B cell (primary cell): ENCODE data around the gene ELMO3. TPM values are rescaled to one million over a fixed set of nuclear protein-coding genes. Genes with fewer than 3 reads are reported as not detected.
A peak's percentile ranks its signal among the peaks of the same experiment; 100 is the strongest.

ENCODE experiments used
- ATAC-seq: fragments of 200-7000 bp; cut with Tn5 transposase; one replicate; pipeline ENCODE4 v1.10.0; 2021; ENCODE audit warnings: low read depth, mild to moderate bottlenecking, moderate number of reproducible peaks, moderate library complexity
- CTCF ChIA-PET: fragments of 350-600 bp; sonication (Branson Sonifier 250); formaldehyde crosslinking; loops from one replicate; lab custom pipeline; 2021; ENCODE audit warnings: antibody characterized with exemption, inconsistent platforms; lab: Charles Lee
- POLR2A ChIA-PET: fragments of 350-600 bp; sonication (Branson Sonifier 250); formaldehyde crosslinking; loops from one replicate; lab custom pipeline; 2021; ENCODE audit warnings: antibody characterized with exemption; lab: Charles Lee
- DNase-seq: peaks from one replicate; pipeline ENCODE4 v3.0.0; 2013
- H2AFZ ChIP-seq: 2 replicates; pipeline ENCODE4 v1.6.1; 2012; ENCODE audit warnings: mild to moderate bottlenecking, low read depth, low read length; ENCODE audit not compliant: insufficient read depth, poor library complexity, severe bottlenecking
- H3K27ac ChIP-seq, 2 donors: 1 replicate in 1 of 2; 2 replicates in 1 of 2; pipeline ENCODE4 v1.5.1; 2012 to 2013; ENCODE audit warnings: low read length in 2 of 2, mild to moderate bottlenecking in 2 of 2, moderate library complexity in 1 of 2
- H3K27me3 ChIP-seq, 4 experiments: fragments of 200-600 bp in 1 of 4; sonication (generic) in 1 of 4; replicated peaks in 1 of 4; 1 replicate in 2 of 4; 2 replicates in 2 of 4; pipeline versions ENCODE4 v1.6.1 to v1.7.0; 2013 to 2016; ENCODE audit warnings: low read length in 3 of 4, mild to moderate bottlenecking in 2 of 4, mixed read lengths in 1 of 4, moderate library complexity in 1 of 4; ENCODE audit not compliant: insufficient read depth in 4 of 4, control insufficient read depth in 3 of 4; ENCODE audit errors: control extremely low read depth in 1 of 4
- H3K36me3 ChIP-seq, 2 experiments: replicated peaks in 1 of 2; 1 replicate in 1 of 2; 2 replicates in 1 of 2; pipeline versions ENCODE4 v1.6.1 to v1.7.1; 2013; ENCODE audit warnings: low read length in 1 of 2; ENCODE audit not compliant: insufficient read depth in 2 of 2, control insufficient read depth in 1 of 2; ENCODE audit errors: control extremely low read depth in 1 of 2, extremely low read depth in 1 of 2
- H3K4me1 ChIP-seq, 2 donors: fragments of 200-600 bp in 1 of 2; sonication (generic) in 1 of 2; 1 replicate in 1 of 2; 2 replicates in 1 of 2; pipeline versions ENCODE4 v1.5.1 to v1.6.1; 2013 to 2017; ENCODE audit warnings: low read length in 2 of 2; ENCODE audit not compliant: control insufficient read depth in 2 of 2, insufficient read depth in 2 of 2
- H3K4me2 ChIP-seq: replicated peaks from 2 replicates; pipeline ENCODE3; 2012; ENCODE audit warnings: mild to moderate bottlenecking, low read depth, low read length; ENCODE audit not compliant: poor library complexity, severe bottlenecking
- H3K4me3 ChIP-seq, 5 experiments: fragments of 200-600 bp in 1 of 5; sonication (generic) in 1 of 5; 1 replicate in 3 of 5; 2 replicates in 2 of 5; pipeline versions ENCODE4 v1.5.1 to v1.7.0; 2011 to 2016; ENCODE audit warnings: low read length in 4 of 5, mild to moderate bottlenecking in 4 of 5, low read depth in 2 of 5, control low read depth in 1 of 5, moderate library complexity in 1 of 5; ENCODE audit not compliant: insufficient read depth in 1 of 5; ENCODE audit errors: control extremely low read depth in 1 of 5, extremely low read depth in 1 of 5
- H3K79me2 ChIP-seq: fragments of 200-600 bp; sonication (generic); one replicate; pipeline ENCODE4 v1.6.0; 2016; ENCODE audit warnings: low read length; ENCODE audit not compliant: control insufficient read depth, insufficient read depth
- H3K9ac ChIP-seq: fragments of 200-600 bp; sonication (generic); 2 replicates; pipeline ENCODE4 v1.6.1; 2017; ENCODE audit warnings: mild to moderate bottlenecking, low read length, moderate library complexity
- H3K9me3 ChIP-seq, 3 donors: one replicate each; pipeline versions ENCODE4 v1.6.1 to v1.7.1; 2013; ENCODE audit warnings: low read length in 2 of 3; ENCODE audit not compliant: control insufficient read depth in 2 of 3, insufficient read depth in 1 of 3; ENCODE audit errors: control extremely low read depth in 1 of 3
- H4K20me1 ChIP-seq: 2 replicates; pipeline ENCODE4 v1.6.0; 2012; ENCODE audit warnings: mild to moderate bottlenecking, low read length; ENCODE audit not compliant: insufficient read depth, control insufficient read depth, poor library complexity, severe bottlenecking
- H3K27ac Mint-ChIP-seq: one replicate; pipeline ENCODE4 v1.8.0; 2021; ENCODE audit warnings: mixed read lengths
- H3K27me3 Mint-ChIP-seq: one replicate; pipeline ENCODE4 v1.8.0; 2021; ENCODE audit warnings: mixed read lengths
- H3K4me1 Mint-ChIP-seq: one replicate; pipeline ENCODE4 v1.8.0; 2021; ENCODE audit warnings: mixed read lengths
- H3K4me3 Mint-ChIP-seq: one replicate; pipeline ENCODE4 v1.8.0; 2021; ENCODE audit warnings: mixed read lengths
- H3K9me3 Mint-ChIP-seq: one replicate; pipeline ENCODE4 v1.8.0; 2022; ENCODE audit warnings: mixed read lengths; ENCODE audit not compliant: insufficient read depth
- EZH2 ChIP-seq: IDR thresholded peaks from 2 replicates; pipeline ENCODE4 v1.6.1; 2012; ENCODE audit warnings: borderline replicate concordance, low read depth, mild to moderate bottlenecking, moderate library complexity, low read length; ENCODE audit not compliant: insufficient read depth, poor library complexity, severe bottlenecking
- WGBS: methylation state at CpG from one replicate; pipeline ENCODE4 v1.1.5; 2013; ENCODE audit warnings: missing lambda C conversion rate; ENCODE audit not compliant: insufficient coverage; 5-methylcytosine and 5-hydroxymethylcytosine counted together
- intact Hi-C: fragments of 100-400 bp; cut with micrococcal nuclease; formaldehyde crosslinking; loops from one replicate; pipeline ENCODE4 v1.10.0; 2022
- polyA plus RNA-seq: library from polyadenylated mRNA; depleted of rRNA; stranded (reverse); fragments of >200 nt; gene quantifications from 2 replicates; pipeline ENCODE4 v1.2.3, GENCODE V29; 2012
- total RNA-seq, 2 donors: library from RNA; stranded (reverse); fragments of 120-200 nt in 1 of 2; gene quantifications; 1 replicate in 1 of 2; 2 replicates in 1 of 2; pipeline versions ENCODE4 v1.2.3 to v1.2.4, GENCODE V29; 2013 to 2022
- TF ChIP-seq, protein P1 (sequence below): fragments of 200-600 bp; IDR thresholded peaks from one replicate; pipeline ENCODE4 v1.8.0; 2022; ENCODE audit warnings: antibody characterized with exemption, mild to moderate bottlenecking

The ELMO3 gene
- total and polyA plus RNA-seq, 2 donors (not counting 1 experiment from before 2014, with no cell fraction given) = 9.1 to 9.6 TPM

DNA sequence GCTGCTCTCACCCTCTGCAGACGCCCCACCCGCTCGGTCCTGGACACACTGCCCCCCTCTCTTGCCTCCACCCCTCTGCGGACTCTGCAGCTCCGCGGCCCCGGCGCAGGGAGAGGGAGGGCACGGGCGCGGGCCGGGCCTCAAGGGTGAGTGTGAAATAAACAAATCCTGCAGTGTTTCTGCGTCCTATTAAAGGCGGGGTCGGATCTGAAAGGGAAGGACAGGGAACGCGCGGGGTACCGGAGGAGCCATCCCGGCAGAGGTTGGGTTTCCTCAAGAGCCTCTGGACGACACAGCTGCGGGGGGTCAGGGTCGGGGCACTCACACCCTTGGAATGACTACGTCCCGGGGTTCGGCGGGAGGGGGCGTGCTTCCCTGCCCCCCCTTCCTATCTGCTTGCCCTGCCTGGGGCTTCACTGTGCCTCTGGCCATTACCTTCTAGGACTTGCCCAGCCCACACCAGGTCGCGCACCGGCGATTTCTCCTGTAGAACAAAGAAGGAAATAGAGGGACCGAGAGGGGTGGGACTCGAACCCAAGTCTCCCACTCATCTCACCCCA lies 34.9 kb upstream of the ELMO3 start:
- ATAC-seq (no peak), DNase-seq (peak; percentile 41)
- peaks cover 45% of the 10 kb centered on the region for H3K27me3 Mint-ChIP-seq
- ChIA-PET POLR2A (no interaction called here), CTCF (interaction anchor here (1.2 to 2.5 kb wide), 3 partner anchors 9 to 21 kb away, joined by 4 to 11 read pairs (median 5); no protein-coding TSS in a partner anchor)
- Histone ChIP-seq H3K36me3 (no peaks in the 10 kb centered on the region), H3K9me3 (peaks cover 0 to 45% (median 0%) of the 10 kb centered on the region in 3 donors), H3K4me2 (peak overlapping the region; percentile 78), H3K4me3 (peak overlapping the region in 3 of 5 experiments; percentile 8 to 44 (median 21)), H3K27me3 (peaks cover 0 to 83% (median 49%) of the 10 kb centered on the region in 4 experiments), H3K9ac (peak overlapping the region; percentile 42), H2AFZ (peak overlapping the region; percentile 49), H3K79me2 (no peaks in the 10 kb centered on the region), H4K20me1 (peaks cover 20% of the 10 kb centered on the region), H3K4me1 (peaks cover 53 to 56% of the 10 kb centered on the region in 2 donors), H3K27ac (no peak overlapping the region)
- TF ChIP-seq, protein P1, sequence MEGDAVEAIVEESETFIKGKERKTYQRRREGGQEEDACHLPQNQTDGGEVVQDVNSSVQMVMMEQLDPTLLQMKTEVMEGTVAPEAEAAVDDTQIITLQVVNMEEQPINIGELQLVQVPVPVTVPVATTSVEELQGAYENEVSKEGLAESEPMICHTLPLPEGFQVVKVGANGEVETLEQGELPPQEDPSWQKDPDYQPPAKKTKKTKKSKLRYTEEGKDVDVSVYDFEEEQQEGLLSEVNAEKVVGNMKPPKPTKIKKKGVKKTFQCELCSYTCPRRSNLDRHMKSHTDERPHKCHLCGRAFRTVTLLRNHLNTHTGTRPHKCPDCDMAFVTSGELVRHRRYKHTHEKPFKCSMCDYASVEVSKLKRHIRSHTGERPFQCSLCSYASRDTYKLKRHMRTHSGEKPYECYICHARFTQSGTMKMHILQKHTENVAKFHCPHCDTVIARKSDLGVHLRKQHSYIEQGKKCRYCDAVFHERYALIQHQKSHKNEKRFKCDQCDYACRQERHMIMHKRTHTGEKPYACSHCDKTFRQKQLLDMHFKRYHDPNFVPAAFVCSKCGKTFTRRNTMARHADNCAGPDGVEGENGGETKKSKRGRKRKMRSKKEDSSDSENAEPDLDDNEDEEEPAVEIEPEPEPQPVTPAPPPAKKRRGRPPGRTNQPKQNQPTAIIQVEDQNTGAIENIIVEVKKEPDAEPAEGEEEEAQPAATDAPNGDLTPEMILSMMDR = no peak
- TF ChIP-seq EZH2 = peak; percentile 62
- WGBS = 2% methylated on average over 23 of the region's 34 CpGs
- intact Hi-C loops = no loop called here
- peaks cover 42% of the 10 kb centered on the region for H3K4me1 Mint-ChIP-seq
- no peak overlapping the region for H3K27ac Mint-ChIP-seq
- H3K9me3 Mint-ChIP-seq = no peaks in the 10 kb centered on the region
- peak overlapping the region; percentile 76 for H3K4me3 Mint-ChIP-seq

DNA sequence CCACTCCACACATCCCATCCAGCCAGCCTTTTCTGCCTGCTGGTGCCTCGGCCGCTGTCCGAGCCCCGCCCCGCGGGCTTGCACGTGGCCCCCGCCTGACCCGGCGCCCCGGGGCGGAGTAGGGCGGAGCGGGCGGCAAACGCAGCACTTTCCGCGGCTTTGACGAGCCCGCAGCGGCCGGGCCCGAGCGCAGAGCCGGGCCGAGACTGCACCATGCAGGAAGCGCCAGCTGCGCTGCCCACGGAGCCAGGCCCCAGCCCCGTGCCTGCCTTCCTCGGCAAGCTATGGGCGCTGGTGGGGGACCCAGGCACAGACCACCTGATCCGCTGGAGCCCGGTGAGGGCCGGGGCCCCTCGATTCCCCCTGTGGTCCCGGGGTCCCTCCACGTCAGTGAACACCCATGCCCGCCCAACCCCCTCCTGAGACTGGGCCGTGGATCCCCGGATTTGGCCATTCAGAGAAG lies 34.3 kb upstream of the ELMO3 start, which contains the start of gene HSF4:
TSS of gene HSF4 (plus strand) at position 147 of the 463 bp plus-strand sequence. CDS start at position 214, 67 bp downstream.
- Histone ChIP-seq H3K9me3 (peaks cover 0 to 50% (median 0%) of the 10 kb centered on the region in 3 donors), H2AFZ (peak within 1 kb of the TSS; percentile 49), H3K9ac (peak within 1 kb of the TSS; percentile 42), H3K4me3 (peak within 1 kb of the TSS in 4 of 5 experiments; percentile 8 to 44 (median 30)), H3K27me3 (peaks cover 0 to 88% (median 55%) of the 10 kb centered on the region in 4 experiments), H3K36me3 (no peaks in the 10 kb centered on the region), H3K4me1 (peaks cover 54 to 59% of the 10 kb centered on the region in 2 donors), H3K79me2 (no peaks in the 10 kb centered on the region), H3K27ac (no peak within 1 kb of the TSS), H3K4me2 (peak within 1 kb of the TSS; percentile 78), H4K20me1 (peaks cover 20% of the 10 kb centered on the region)
- DNase-seq (peak; percentile 47), ATAC-seq (no peak)
- CTCF ChIA-PET = interaction anchor here (0.6 to 0.8 kb wide), 2 partner anchors 10 to 564 kb away, joined by 3 read pairs; no protein-coding TSS in a partner anchor
- WGBS = 2% methylated on average over 37 of the region's 41 CpGs
- intact Hi-C loops = no loop called here
- Mint-ChIP-seq H3K27ac (no peak within 1 kb of the TSS), H3K27me3 (peaks cover 50% of the 10 kb centered on the region), H3K4me1 (peaks cover 38% of the 10 kb centered on the region), H3K9me3 (no peaks in the 10 kb centered on the region), H3K4me3 (peak within 1 kb of the TSS; percentile 76)
- peak; percentile 7 for TF ChIP-seq EZH2
- TF ChIP-seq, protein P1 = no peak
- POLR2A ChIA-PET = no interaction called here
